ENCODE data around the gene MUC5AC.

MUC5AC gene

DNA sequence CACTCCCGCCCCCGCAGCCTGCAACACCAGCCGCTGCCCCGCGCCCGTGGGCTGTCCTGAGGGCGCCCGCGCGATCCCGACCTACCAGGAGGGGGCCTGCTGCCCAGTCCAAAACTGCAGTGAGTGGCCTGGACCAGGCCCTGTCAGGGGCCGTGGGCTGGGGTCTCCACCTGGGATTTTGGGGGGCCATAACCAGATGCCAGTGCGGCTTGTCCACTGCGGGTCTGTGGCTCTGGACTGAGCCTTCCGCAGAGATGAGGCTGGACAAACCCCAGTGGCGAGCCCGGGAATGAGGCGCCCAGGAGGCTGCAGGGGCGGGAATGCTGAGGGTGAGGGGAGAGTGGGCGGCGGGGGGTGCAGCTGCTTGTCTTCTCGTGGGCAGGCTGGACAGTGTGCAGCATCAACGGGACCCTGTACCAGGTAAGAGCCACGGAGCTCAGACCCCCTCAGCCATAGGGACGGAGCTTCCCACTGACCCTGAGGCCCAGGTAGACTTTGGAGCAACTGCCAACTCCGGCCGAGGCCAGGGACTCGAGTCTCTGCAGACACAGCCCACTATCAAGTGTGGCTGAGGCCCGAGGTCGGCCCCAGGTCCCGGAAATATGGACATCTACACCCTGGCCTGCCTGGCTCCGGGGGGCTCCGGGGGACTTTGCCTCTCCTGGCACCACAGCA is 40.3 kb downstream of the MUC5AC start:
- no peak for DNase-seq

- DNase-seq: no peak
These were observed 40.9 kb downstream of the MUC5AC start for GRCh38 chr11:1198561-1199240.

GRCh38 chr11:1199241-1199750 is 41.5 kb downstream of the MUC5AC start:
- no peak for DNase-seq

DNA sequence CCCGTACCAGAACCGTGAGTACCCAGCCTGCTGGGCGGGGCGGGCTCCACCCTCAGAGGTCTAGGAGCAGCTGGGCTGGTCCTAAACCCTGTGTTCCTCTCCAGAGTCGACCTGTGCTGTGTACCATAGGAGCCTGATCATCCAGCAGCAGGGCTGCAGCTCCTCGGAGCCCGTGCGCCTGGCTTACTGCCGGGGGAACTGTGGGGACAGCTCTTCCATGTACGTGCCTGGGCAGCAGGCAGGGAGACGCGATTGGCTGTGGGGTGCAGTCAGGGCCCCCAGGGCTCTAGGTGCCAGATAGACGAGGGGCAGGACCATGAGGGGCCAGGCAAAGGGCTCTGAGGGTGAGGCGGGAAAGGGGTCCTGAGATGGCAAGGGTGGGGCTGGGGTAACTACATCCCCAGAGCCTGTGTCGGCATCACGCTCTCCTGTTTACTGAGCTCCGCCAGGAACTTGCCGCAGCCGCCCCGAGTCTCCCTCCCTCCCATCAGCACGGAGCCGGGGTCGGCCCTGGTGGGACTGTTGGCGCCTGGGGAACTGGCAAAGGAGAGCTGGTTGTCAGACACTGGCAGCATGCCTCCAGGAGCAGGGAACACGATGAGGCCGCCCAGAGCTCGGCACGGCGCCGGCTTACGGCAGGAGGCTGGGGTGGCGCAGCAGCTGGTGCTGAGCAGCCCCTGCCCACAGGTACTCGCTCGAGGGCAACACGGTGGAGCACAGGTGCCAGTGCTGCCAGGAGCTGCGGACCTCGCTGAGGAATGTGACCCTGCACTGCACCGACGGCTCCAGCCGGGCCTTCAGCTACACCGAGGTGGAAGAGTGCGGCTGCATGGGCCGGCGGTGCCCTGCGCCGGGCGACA is 42.2 kb downstream of the MUC5AC start:
- no peak for DNase-seq

GRCh38 chr11:1200611-1201191 is 42.9 kb downstream of the MUC5AC start:
- DNase-seq: no peak

DNA sequence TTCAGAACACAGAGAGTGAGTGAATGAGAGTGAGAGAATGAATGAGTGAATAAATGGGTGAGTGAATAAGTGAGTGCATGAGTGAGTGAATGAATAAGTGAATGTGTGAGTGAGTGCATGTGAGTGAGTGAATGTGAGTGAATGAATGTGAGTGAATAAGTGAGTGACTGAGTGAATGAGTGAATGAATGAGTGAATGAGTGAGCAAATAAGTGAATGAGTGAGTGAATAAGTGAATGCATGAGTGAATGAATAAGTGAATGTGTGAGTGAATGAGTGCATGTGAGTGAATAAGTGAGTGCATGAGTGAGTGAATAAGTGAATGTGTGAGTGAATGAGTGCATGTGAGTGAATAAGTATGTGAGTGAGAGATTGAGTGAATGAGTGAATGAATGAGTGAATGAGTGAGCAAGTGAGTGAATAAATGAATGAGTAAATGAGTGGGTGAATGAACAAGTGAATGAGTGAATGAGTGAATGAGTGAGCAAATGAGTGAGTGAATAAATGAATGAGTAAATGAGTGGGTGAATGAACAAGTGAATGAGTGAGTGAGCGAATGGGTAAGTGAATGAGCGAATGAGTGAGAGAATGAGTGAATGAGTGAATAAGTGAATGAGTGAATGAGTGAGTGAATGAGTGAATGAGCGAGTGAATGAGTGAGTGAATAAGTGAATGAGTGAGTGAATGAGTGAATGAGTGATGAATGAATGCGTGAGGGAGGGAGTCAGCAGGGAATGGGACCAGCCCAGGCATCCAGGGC is 43.8 kb downstream of the MUC5AC start:
- DNase-seq: no peak

DNA sequence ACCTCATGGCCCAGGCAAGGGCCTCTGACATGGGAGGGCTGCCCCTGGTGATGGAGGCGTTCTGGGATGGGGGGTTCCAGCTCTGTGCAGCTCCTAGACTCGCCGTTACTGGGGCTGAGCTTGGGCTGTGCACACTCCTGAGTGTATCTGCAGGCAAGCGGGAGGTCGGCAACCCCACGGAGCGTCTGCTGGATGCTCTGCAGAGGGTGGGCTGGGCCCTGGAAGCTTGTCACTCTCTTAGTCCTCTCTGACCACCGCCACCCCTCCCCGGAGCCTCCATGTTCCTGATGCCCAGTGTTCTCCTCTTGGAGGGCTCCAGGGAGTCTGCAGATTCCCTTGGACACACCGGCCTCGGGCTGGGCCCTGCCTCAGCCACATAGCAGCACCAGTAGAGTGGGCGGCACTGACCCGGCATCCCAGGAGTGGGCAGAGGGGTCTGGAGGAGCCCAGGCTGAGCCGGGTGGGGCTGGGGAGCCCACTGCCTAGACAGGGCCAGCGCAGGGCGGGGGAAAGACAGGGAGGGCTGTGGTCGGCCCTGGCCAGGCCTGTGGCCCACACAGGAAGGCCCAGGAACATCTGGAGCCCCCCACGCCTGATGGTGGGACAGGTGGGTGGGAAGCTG is 44.5 kb downstream of the MUC5AC start:
- no peak for DNase-seq

DNA sequence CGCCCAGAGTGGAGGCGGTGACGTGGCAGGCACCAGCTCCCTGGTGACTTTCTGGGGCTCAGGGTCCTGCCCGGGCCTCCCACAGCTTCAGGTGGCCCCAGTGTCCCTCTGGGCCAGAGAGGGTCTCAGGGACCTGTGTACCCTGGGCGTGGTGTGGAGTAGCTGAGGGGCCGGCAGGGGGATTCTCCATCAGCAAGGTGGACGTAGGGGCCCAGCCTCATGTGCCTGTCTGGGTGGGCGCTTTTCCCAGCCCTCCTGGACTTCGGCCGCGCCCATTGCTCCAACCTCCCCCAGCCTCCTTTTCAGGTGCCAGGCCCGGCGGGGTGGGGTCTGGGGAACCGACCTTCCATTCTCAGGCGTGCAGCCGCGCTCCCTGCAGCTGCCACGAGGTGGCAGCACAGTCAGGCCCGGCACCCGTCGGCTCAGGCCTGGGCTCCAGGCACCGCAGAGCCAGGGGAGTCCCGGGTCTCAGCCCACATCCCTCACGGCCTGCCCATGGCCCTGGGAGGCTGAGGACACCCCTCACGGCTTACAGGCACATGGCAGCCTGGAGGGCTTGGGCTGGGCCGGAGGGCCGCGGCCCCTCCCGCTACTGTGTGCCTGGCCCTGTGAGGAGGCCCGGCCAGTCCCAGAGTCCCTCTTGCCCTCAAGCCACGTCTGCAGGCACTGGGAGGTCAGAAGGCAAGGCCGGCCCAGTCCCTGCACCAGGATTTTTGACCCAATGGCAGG is 45.2 kb downstream of the MUC5AC start:
- DNase-seq: peak; percentile 72

- no peak for DNase-seq
These were observed 45.9 kb downstream of the MUC5AC start for GRCh38 chr11:1203505-1204271.

DNA sequence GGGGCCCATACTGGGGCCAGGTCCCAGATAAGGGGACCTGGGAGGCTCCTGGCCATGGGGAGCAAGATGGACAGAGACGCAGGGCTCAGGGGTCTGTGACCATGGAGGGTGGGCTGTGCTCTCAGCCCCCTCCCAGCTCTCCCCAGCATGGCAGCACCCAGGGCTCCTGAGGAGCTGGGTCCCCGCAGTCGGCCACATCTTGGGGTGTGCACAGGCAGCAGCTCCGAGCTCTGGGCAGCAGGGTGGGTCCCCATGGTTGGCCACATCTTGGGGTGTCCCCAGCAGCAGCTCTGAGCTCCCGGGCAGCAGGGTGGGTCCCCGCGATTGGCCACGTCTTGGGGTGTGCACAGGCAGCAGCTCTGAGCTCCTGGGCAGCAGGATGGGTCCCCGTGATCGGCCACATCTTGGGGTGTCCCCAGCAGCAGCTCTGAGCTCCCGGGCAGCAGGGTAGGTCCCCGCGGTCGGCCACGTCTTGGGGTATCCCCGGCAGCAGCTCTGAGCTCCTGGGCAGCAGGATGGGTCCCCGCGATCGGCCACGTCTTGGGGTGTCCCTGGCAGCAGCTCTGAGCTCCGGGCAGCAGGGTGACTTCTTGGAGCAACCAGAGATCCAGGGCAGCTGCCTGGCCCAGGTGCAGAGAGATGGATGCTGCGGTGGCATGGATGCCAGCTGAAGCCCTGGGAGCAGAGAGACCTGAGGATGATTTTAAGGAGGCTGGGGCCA is 46.8 kb downstream of the MUC5AC start:
- no peak for DNase-seq

- DNase-seq: no peak
These were observed 47.6 kb downstream of the MUC5AC start for GRCh38 chr11:1205121-1205986.

DNA sequence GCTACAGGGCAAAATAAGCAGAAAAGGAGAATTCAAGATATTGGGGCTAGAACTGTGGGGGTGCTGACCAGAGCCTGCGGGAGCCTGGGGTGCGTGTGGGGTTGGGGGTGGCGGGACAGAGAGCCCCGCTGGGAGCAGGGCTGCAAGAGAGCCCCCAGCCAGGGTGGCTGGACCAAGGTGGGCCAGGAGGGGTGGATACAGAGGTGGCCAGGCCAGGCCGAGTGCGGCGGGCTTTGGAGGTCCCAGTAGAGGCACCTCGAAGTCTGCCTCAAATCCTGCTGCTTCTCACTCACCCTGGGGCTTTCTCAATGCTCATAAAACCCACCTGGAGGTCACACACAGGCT is 48.2 kb downstream of the MUC5AC start:
- no peak for DNase-seq

DNA sequence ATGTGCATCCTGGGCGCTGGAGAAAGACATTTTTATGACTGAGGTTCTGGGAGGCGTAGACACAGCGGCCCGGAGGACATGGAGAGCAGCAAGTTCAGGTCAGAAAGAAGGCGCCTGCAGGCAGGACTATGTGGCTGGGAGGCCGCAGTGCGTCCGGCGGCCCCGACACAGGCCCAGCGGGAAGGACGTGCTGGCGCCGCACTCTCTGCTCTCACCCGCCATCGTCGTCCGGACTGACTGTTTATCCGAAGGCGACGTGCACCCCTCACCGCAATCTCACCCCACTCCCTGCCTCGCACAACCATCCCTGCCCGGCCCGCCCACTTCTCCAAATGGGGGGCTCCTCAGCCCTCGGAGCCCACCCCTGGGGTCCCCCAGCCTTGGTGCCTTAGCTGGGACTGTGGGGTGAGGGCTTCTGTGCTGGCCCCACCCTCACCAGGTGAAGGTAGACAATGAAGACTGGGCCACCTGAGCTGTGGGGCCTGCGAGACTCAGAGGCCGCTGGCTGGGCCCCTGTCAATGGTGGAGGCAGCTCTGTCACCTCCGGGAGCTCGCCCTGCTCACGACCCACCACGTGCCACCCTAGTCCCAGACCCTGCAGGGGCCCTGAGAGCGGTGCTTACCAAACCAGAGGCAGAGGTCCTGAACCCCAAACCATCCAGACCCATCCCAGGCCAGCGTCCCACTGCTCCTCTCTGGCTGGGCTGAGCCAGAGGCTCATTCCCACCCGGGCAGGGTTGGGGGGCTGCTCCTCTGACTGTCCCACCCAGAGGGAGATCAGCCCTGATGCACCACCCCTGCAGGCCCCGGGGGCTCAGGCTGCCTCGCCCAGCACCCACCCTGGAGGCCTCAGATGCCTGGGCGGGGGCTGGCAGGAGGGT is 48.9 kb downstream of the MUC5AC start:
- no peak for DNase-seq

DNA sequence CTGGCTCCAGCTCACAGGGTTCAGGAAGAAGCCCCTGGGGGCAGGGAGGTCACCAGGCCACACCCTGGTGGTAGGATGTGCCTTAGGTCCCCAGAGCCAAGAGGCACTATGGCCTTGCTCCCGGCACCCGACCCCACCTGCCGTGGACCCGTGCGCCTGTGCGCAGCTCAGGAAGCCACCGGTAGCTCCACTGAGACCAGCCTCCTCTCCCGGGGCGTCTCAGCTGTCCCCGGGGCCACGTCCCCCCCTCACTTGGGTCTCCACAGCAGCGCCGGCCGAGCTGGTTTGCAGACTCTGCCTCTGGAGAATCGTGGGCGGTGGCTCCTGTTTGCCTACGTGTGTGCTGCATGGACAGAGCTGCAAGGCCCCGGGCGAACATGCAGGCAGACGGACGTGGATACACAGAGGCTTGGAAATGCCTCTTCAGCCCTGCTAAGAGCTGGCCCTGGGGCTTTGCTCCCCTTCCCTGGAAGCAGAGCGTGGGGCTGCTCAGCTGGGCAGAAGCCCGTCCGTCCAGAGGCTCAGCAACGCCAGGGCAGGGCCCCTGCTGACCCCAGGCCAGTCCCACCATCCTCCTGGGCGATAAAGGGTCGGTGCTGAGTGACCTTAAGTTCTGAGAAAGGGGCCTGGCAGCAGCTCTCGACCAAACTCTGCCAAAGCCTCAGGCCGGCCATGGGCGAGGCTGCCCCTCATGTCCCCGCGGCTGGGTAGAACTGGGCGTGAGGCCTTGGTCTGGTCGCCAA is 49.8 kb downstream of the MUC5AC start:
- no peak for DNase-seq

DNA sequence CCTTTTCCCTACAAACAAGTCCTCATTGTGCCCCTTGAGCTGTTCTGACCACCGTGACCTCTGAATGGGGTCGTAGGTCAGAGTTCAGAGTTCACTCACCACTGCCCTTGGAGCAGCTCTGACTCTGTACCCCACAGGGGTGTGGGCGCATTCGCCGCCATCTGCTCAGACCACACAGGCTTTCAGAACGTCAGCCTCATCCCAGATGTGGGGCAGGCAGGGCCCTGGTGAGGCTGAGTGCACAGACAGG is 50.3 kb downstream of the MUC5AC start:
- no peak for DNase-seq

- DNase-seq: no peak
These were observed 50.9 kb downstream of the MUC5AC start for GRCh38 chr11:1208394-1209261.
